HCT116 (cell line): ENCODE data around the gene GPR22. TPM values are rescaled to one million over a fixed set of nuclear protein-coding genes. Genes with fewer than 3 reads are reported as not detected.

Experiments
- ATAC-seq: fragments of 200-7000 bp; cut with Tn5 transposase; 2 replicates; pipeline ENCODE4 v1.9.1; 2020; ENCODE audit warnings: mild to moderate bottlenecking, moderate library complexity
- BruUV-seq: library from RNA; stranded (reverse); fragments of 400-500 nt; replicated peaks from 2 replicates; lab custom pipeline; 2021; lab: Mats Ljungman, UMichigan
- CTCF ChIA-PET: fragments of 300-600 bp; sonication (Branson Sonifier 250); formaldehyde crosslinking; loops from one replicate; lab custom pipeline; 2021; ENCODE audit warnings: antibody characterized with exemption; lab: Charles Lee
- POLR2A ChIA-PET: fragments of 300-600, 350-600 bp; sonication (Branson Sonifier 250); formaldehyde crosslinking; loops from one replicate; lab custom pipeline; 2021; ENCODE audit warnings: antibody characterized with exemption; lab: Charles Lee
- RAD21 ChIA-PET, 2 experiments: fragments of 300-600 bp; sonication (Branson Sonifier 250); formaldehyde crosslinking; loops; one replicate each; lab custom pipeline; 2023; ENCODE audit warnings: low total read pairs in 2 of 2; ENCODE audit not compliant: uncharacterized antibody in 2 of 2, unreplicated experiment in 2 of 2, low non-redundant PET in 1 of 2; lab: Charles Lee
- DNase-seq: peaks from one replicate; pipeline ENCODE4 v3.0.0-alpha.2; 2010; ENCODE audit warnings: low read depth, low spot score
- H2AFZ ChIP-seq: fragments of 200-600 bp; shearing (Covaris generic), sonication (generic); 2 replicates; pipeline ENCODE4 v1.6.1; 2017; ENCODE audit warnings: low read depth, mixed run types, mixed read lengths, antibody characterized with exemption, low read length; ENCODE audit not compliant: poor library complexity, severe bottlenecking
- H3K27ac ChIP-seq: 2 replicates; pipeline ENCODE4 v1.5.1; 2012; ENCODE audit warnings: low read depth, low read length
- H3K27me3 ChIP-seq: fragments of 200-600 bp; sonication (generic); 2 replicates; pipeline ENCODE4 v1.6.1; 2016; ENCODE audit warnings: mixed run types, low read length, mixed read lengths; ENCODE audit not compliant: insufficient read depth
- H3K36me3 ChIP-seq, 2 experiments: fragments of 200-500 bp in 1 of 2; fragments of 200-600 bp in 1 of 2; sonication (Bioruptor generic) in 1 of 2; sonication (generic) in 1 of 2; 2 replicates each; pipeline versions ENCODE4 v1.5.1 to v1.6.1; 2014 to 2016; ENCODE audit warnings: low read length in 2 of 2, inconsistent platforms in 1 of 2, mixed read lengths in 1 of 2, mixed run types in 1 of 2; ENCODE audit not compliant: insufficient read depth in 2 of 2, control insufficient read depth in 1 of 2
- H3K4me1 ChIP-seq, 2 experiments: fragments of 200-600 bp in 1 of 2; sonication (generic) in 1 of 2; 2 replicates each; pipeline versions ENCODE4 v1.5.1 to v1.6.1; 2012 to 2017; ENCODE audit warnings: low read length in 2 of 2, inconsistent platforms in 1 of 2, mild to moderate bottlenecking in 1 of 2, mixed read lengths in 1 of 2, mixed run types in 1 of 2, moderate library complexity in 1 of 2; ENCODE audit not compliant: insufficient read depth in 2 of 2, control insufficient read depth in 1 of 2
- H3K4me2 ChIP-seq: fragments of 200-600 bp; sonication (generic); 2 replicates; pipeline ENCODE4 v1.6.1; 2017; ENCODE audit warnings: mixed run types, low read length, mixed read lengths
- H3K4me3 ChIP-seq, 2 experiments: fragments of 200-600 bp in 1 of 2; sonication (generic) in 1 of 2; replicated peaks in 1 of 2; 2 replicates each; pipeline ENCODE4 v1.5.1; 2011 to 2016; ENCODE audit warnings: low read length in 2 of 2, control low read depth in 1 of 2, low read depth in 1 of 2, mild to moderate bottlenecking in 1 of 2, mixed read lengths in 1 of 2, mixed run types in 1 of 2
- H3K79me2 ChIP-seq: fragments of 200-600 bp; sonication (generic); 2 replicates; pipeline ENCODE4 v1.6.1; 2017; ENCODE audit warnings: mild to moderate bottlenecking, mixed run types, low read length, moderate library complexity, mixed read lengths; ENCODE audit not compliant: insufficient read depth
- H3K9ac ChIP-seq: fragments of 200-600 bp; sonication (generic); 2 replicates; pipeline ENCODE4 v1.6.1; 2016; ENCODE audit warnings: low read length, mixed read lengths
- H3K9me2 ChIP-seq: fragments of 200-600 bp; sonication (generic), shearing (Covaris generic); 2 replicates; pipeline ENCODE4 v1.6.1; 2017; ENCODE audit warnings: mixed run types, mild to moderate bottlenecking, moderate library complexity; ENCODE audit not compliant: insufficient read depth
- H3K9me3 ChIP-seq, 2 experiments: fragments of 200-500 bp in 1 of 2; fragments of 200-600 bp in 1 of 2; sonication (Bioruptor generic) in 1 of 2; sonication (generic) in 1 of 2; 2 replicates each; pipeline ENCODE4 v1.6.1; 2014 to 2017; ENCODE audit warnings: low read length in 2 of 2, mixed read lengths in 2 of 2, inconsistent platforms in 1 of 2, low read depth in 1 of 2, mild to moderate bottlenecking in 1 of 2, mixed run types in 1 of 2, moderate library complexity in 1 of 2; ENCODE audit not compliant: control insufficient read depth in 1 of 2, insufficient read depth in 1 of 2
- H4K20me1 ChIP-seq: fragments of 200-600 bp; sonication (generic), shearing (Covaris generic); 2 replicates; pipeline ENCODE4 v1.6.1; 2017; ENCODE audit warnings: mixed run types, mild to moderate bottlenecking, moderate library complexity; ENCODE audit not compliant: insufficient read depth
- CEBPB ChIP-seq: IDR thresholded peaks from 2 replicates; pipeline ENCODE4 v1.6.1; 2012; ENCODE audit warnings: low read depth
- EZH2phosphoT487 ChIP-seq: fragments of 200-600 bp; IDR thresholded peaks from 2 replicates; pipeline ENCODE4 v1.6.1; 2018; ENCODE audit warnings: antibody characterized with exemption, borderline replicate concordance
- JUND ChIP-seq: IDR thresholded peaks from 2 replicates; pipeline ENCODE4 v1.6.1; 2012
- POLR2A ChIP-seq: IDR thresholded peaks from 2 replicates; pipeline ENCODE4 v1.7.0; 2011; ENCODE audit warnings: borderline replicate concordance; ENCODE audit not compliant: insufficient read depth, insufficient read length; ENCODE audit errors: extremely low read depth
- RAD21 ChIP-seq: IDR thresholded peaks from 2 replicates; pipeline ENCODE4 v1.6.1; 2012; ENCODE audit warnings: low read depth, mild to moderate bottlenecking
- SP1 ChIP-seq: IDR thresholded peaks from 2 replicates; pipeline ENCODE4 v1.6.1; 2012; ENCODE audit warnings: low read depth
- TCF7L2 ChIP-seq: IDR thresholded peaks from 2 replicates; pipeline ENCODE4 v1.7.0; 2011; ENCODE audit warnings: borderline replicate concordance, inconsistent platforms; ENCODE audit not compliant: insufficient read depth, insufficient read length; ENCODE audit errors: extremely low read depth
- ZNF274 ChIP-seq: fragments of 200-500 bp; sonication (Bioruptor generic); IDR thresholded peaks from 2 replicates; pipeline ENCODE4 v1.6.1; 2014; ENCODE audit warnings: mild to moderate bottlenecking, low read depth, low read length, inconsistent platforms
- intact Hi-C: fragments of 100-400 bp; cut with micrococcal nuclease; formaldehyde crosslinking; loops from 2 replicates; pipeline ENCODE4 v1.10.0; 2022
- total RNA-seq: library from RNA; stranded (reverse); gene quantifications from one replicate; pipeline ENCODE4 v1.2.1, GENCODE V29; 2021; ENCODE audit not compliant: unreplicated experiment

The GPR22 gene
- total RNA-seq, 1 experiment from 2014 or later, result not detected

DNA sequence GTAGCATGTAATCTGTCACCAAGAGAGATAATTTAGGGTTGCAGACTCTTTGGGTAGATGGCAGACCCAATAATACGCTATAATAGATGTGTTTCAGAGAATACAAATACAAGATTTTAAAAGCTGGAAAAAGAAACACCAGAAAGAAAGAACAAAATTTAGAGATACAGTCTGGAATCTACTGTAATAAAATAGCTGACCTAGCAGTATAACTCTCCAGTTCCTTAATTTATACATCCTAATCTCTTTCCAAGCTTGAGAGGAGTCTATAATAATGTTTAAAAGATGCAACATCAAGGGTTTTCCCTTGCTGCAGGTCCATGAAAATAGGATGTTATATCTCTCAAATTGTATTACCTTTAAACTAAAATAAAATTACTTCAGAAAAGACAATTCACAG is 27.2 kb upstream of the GPR22 start:
- Histone ChIP-seq H3K4me3 (no peak overlapping the region), H3K36me3 (no peaks in the 10 kb centered on the region), H3K4me1 (peaks cover 0 to 12% of the 10 kb centered on the region in 2 experiments; a peak in 2 of 4 replicates), H3K4me2 (no peak overlapping the region), H3K27ac (no peak overlapping the region), H3K9me3 (no peaks in the 10 kb centered on the region), H4K20me1 (no peaks in the 10 kb centered on the region), H3K79me2 (no peaks in the 10 kb centered on the region), H3K9ac (no peak overlapping the region), H3K9me2 (no peaks in the 10 kb centered on the region), H2AFZ (no peak overlapping the region), H3K27me3 (no peaks in the 10 kb centered on the region)
- RAD21 ChIA-PET, result no interaction called here
- ATAC-seq, result no peak
- TF ChIP-seq ZNF274, result no peak
- no peak for TF ChIP-seq CEBPB
- no peak for TF ChIP-seq TCF7L2
- no peak for TF ChIP-seq JUND
- TF ChIP-seq RAD21, result no peak
- DNase-seq, result no peak
- intact Hi-C loops, result no loop called here
- BruUV-seq, result no TSS peak
- CTCF ChIA-PET, result no interaction called here
- POLR2A ChIA-PET, result no interaction called here

GRCh38 chr7:107446531-107446930 is 23.3 kb upstream of the GPR22 start:
- Histone ChIP-seq H4K20me1 (no peaks in the 10 kb centered on the region), H3K9me3 (no peaks in the 10 kb centered on the region), H3K4me1 (peaks cover 0 to 12% of the 10 kb centered on the region in 2 experiments; a peak in 2 of 4 replicates), H3K27me3 (no peaks in the 10 kb centered on the region), H2AFZ (no peak overlapping the region), H3K9ac (no peak overlapping the region), H3K9me2 (no peaks in the 10 kb centered on the region), H3K27ac (no peak overlapping the region), H3K4me2 (no peak overlapping the region), H3K79me2 (no peaks in the 10 kb centered on the region), H3K4me3 (no peak overlapping the region), H3K36me3 (no peaks in the 10 kb centered on the region)
- no TSS peak for BruUV-seq
- ChIA-PET CTCF (no interaction called here), RAD21 (no interaction called here), POLR2A (no interaction called here)
- no peak for DNase-seq
- no peak for ATAC-seq
- intact Hi-C loops, result no loop called here
- TF ChIP-seq EZH2phosphoT487 (no peak), SP1 (no peak), POLR2A (no peak), ZNF274 (no peak)
